Iris pigment epithelial cell (primary cell): Measurements from ENCODE around the gene CYP4V2.
A peak's percentile ranks its signal among the peaks of the same experiment; 100 is the strongest.

ENCODE experiments used
- DNase-seq: peaks from one replicate; pipeline ENCODE4 v3.0.0-alpha.2; 2011; ENCODE audit warnings: low read depth

CYP4V2 gene

GRCh38 chr4:186191200-186192065, at the start of gene CYP4V2:
CYP4V2 (plus strand) TSS chr4:186191567; CDS start chr4:186191824, 257 bp downstream.
- peak; percentile 78 for DNase-seq

GRCh38 chr4:186144198-186144945, 47.0 kb upstream of the CYP4V2 start:
- DNase-seq: peak; percentile 59

- peak; percentile 71 for DNase-seq
Measured at GRCh38 chr4:186144946-186145569, 46.3 kb upstream of the CYP4V2 start.

GRCh38 chr4:186146458-186146857, 44.9 kb upstream of the CYP4V2 start:
- DNase-seq: no peak

- no peak for DNase-seq
Measured at GRCh38 chr4:186148336-186148975, 42.9 kb upstream of the CYP4V2 start.

GRCh38 chr4:186149872-186150271, 41.5 kb upstream of the CYP4V2 start:
- DNase-seq: peak; percentile 13

- no peak for DNase-seq
Measured at GRCh38 chr4:186150926-186151325, 40.4 kb upstream of the CYP4V2 start.

GRCh38 chr4:186151499-186151898, 39.9 kb upstream of the CYP4V2 start:
- DNase-seq: no peak

GRCh38 chr4:186158021-186158813, 33.1 kb upstream of the CYP4V2 start:
- no peak for DNase-seq

GRCh38 chr4:186158966-186159365, 32.4 kb upstream of the CYP4V2 start:
- DNase-seq: no peak

- DNase-seq: no peak
Measured at GRCh38 chr4:186159613-186160012, 31.8 kb upstream of the CYP4V2 start.

GRCh38 chr4:186161138-186161537, 30.2 kb upstream of the CYP4V2 start:
- DNase-seq: no peak

- no peak for DNase-seq
Measured at GRCh38 chr4:186166852-186167512, 24.4 kb upstream of the CYP4V2 start.

- no peak for DNase-seq
Measured at GRCh38 chr4:186167605-186168004, 23.8 kb upstream of the CYP4V2 start.

GRCh38 chr4:186168750-186169149, 22.6 kb upstream of the CYP4V2 start:
- DNase-seq: no peak

GRCh38 chr4:186169333-186169944, 21.9 kb upstream of the CYP4V2 start:
- DNase-seq: no peak

GRCh38 chr4:186169945-186170802, 21.2 kb upstream of the CYP4V2 start:
- no peak for DNase-seq

GRCh38 chr4:186170966-186171365, 20.4 kb upstream of the CYP4V2 start:
- no peak for DNase-seq

- DNase-seq: no peak
Measured at GRCh38 chr4:186172546-186172945, 18.8 kb upstream of the CYP4V2 start.
